Common myeloid progenitor, CD34-positive (primary cell): ENCODE results near the gene RAP1GAP.
A peak's percentile ranks its signal among the peaks of the same experiment; 100 is the strongest.

Experiments used
- CTCF ChIA-PET: fragments of 350-600 bp; sonication (Branson Sonifier 250); formaldehyde crosslinking; loops from one replicate; lab custom pipeline; 2021; ENCODE audit warnings: antibody characterized with exemption; lab: Charles Lee
- POLR2A ChIA-PET: fragments of 350-600 bp; sonication (Branson Sonifier 250); formaldehyde crosslinking; loops from one replicate; lab custom pipeline; 2021; ENCODE audit warnings: antibody characterized with exemption; lab: Charles Lee
- DNase-seq, 3 donors: peaks; one replicate each; pipeline versions ENCODE4 v3.0.0 to v3.0.0-alpha.2; 2013
- H3K27ac ChIP-seq, 2 experiments: 1 replicate in 1 of 2; 2 replicates in 1 of 2; pipeline ENCODE4 v1.7.0; 2013; ENCODE audit warnings: inconsistent platforms in 2 of 2, low read length in 2 of 2, mild to moderate bottlenecking in 2 of 2, low read depth in 1 of 2, moderate library complexity in 1 of 2; ENCODE audit not compliant: severe bottlenecking in 2 of 2, insufficient read depth in 1 of 2, poor library complexity in 1 of 2
- H3K27me3 ChIP-seq, 5 experiments: replicated peaks in 2 of 5; 1 replicate in 3 of 5; 2 replicates in 2 of 5; pipeline versions ENCODE4 v1.6.1 to v1.7.0; 2013; ENCODE audit warnings: low read length in 4 of 5, mild to moderate bottlenecking in 2 of 5, moderate library complexity in 2 of 5, inconsistent platforms in 1 of 5; ENCODE audit not compliant: insufficient read depth in 5 of 5, control insufficient read depth in 4 of 5
- H3K36me3 ChIP-seq, 4 experiments: 1 replicate in 2 of 4; 2 replicates in 2 of 4; pipeline versions ENCODE4 v1.6.1 to v1.7.0; 2013; ENCODE audit warnings: low read length in 3 of 4, control low read depth in 1 of 4, mild to moderate bottlenecking in 1 of 4; ENCODE audit not compliant: control insufficient read depth in 4 of 4, insufficient read depth in 4 of 4
- H3K4me1 ChIP-seq, 4 experiments: 1 replicate in 3 of 4; 2 replicates in 1 of 4; pipeline versions ENCODE4 v1.6.1 to v1.7.1; 2013; ENCODE audit warnings: low read length in 3 of 4, mild to moderate bottlenecking in 3 of 4, control low read depth in 1 of 4, inconsistent platforms in 1 of 4, moderate library complexity in 1 of 4; ENCODE audit not compliant: control insufficient read depth in 4 of 4, insufficient read depth in 4 of 4; ENCODE audit errors: control extremely low read depth in 1 of 4
- H3K4me3 ChIP-seq, 7 experiments: 1 replicate in 4 of 7; 2 replicates in 3 of 7; pipeline versions ENCODE4 v1.5.1 to v1.7.0; 2013; ENCODE audit warnings: mild to moderate bottlenecking in 7 of 7, low read length in 6 of 7, moderate library complexity in 6 of 7, inconsistent platforms in 2 of 7, low read depth in 2 of 7, control low read depth in 1 of 7; ENCODE audit not compliant: insufficient read depth in 4 of 7, control insufficient read depth in 1 of 7; ENCODE audit errors: extremely low read depth in 1 of 7
- H3K9me3 ChIP-seq, 5 experiments: 1 replicate in 4 of 5; 2 replicates in 1 of 5; pipeline versions ENCODE4 v1.6.1 to v1.7.1; 2013; ENCODE audit warnings: low read length in 4 of 5, mild to moderate bottlenecking in 2 of 5, inconsistent platforms in 1 of 5, low read depth in 1 of 5, moderate library complexity in 1 of 5; ENCODE audit not compliant: control insufficient read depth in 4 of 5, insufficient read depth in 2 of 5; ENCODE audit errors: control extremely low read depth in 1 of 5
- WGBS: methylation state at CpG from one replicate; pipeline ENCODE4 v1.1.5; 2013; ENCODE audit not compliant: insufficient coverage; 5-methylcytosine and 5-hydroxymethylcytosine counted together

The RAP1GAP gene

DNA sequence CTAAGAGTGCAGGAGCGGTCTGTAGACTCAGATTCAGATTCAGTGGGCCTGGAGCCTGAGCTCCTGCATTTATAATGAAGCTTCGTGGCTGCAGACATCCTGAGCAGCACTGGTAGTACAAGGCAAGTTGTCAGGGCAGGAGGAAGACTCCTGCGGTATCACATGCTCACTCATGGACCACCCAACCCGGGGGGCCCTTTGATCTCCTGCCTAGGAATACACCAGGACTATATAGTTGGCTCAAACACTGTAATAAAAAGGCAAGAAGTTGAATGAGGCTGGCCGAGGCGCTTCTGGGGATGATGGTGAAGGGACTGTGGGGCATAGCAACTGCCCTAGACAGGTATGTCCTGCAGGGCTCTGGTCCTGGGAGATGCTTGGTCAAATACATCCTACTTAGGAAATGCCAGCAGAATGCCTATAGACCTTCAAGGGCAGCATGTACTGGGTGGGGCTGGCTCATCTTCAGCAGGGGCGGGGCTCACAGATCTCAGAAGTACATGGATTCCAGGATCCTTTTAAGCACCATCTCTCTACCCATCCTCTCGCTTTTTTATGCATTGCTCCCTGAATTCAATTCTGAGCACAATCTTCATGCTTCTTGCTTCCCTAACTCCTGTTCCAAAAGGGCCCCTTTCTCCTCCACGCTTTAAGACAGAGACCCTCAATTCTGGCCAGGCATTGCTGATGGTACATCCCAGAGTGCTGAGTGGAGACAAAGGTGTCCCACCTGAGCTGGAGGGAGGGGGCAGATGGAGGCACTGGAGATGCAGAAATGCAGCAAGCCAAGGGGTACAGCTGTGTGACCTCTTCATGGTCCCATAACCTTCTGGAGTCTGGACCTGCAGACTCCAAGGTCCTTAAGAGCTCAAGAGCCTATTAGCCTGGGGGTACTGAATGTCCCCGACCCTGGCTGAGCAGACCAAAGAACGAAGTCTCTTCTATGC lies 2.1 kb upstream of the RAP1GAP start:
- H3K4me1 ChIP-seq, result peaks cover 0 to 40% (median 32%) of the 10 kb centered on the region in 4 experiments
- DNase-seq, result no peak
- peaks cover 0 to 29% (median 5%) of the 10 kb centered on the region in 5 experiments for H3K27me3 ChIP-seq
- 94% methylated on average over 8 of the region's 11 CpGs for WGBS
- no peak overlapping the region for H3K4me3 ChIP-seq
- ChIA-PET POLR2A (interaction anchor here (0.6 kb wide), 1 partner anchor 22 kb away, joined by 3 read pairs; no protein-coding TSS in a partner anchor), CTCF (interaction anchor here (1.1 to 2.8 kb wide), 3 partner anchors 10 to 351 kb away, joined by 3 to 7 read pairs (median 5); no protein-coding TSS in a partner anchor)
- no peaks in the 10 kb centered on the region for H3K9me3 ChIP-seq
- H3K36me3 ChIP-seq, result no peaks in the 10 kb centered on the region
- no peak overlapping the region for H3K27ac ChIP-seq

DNA sequence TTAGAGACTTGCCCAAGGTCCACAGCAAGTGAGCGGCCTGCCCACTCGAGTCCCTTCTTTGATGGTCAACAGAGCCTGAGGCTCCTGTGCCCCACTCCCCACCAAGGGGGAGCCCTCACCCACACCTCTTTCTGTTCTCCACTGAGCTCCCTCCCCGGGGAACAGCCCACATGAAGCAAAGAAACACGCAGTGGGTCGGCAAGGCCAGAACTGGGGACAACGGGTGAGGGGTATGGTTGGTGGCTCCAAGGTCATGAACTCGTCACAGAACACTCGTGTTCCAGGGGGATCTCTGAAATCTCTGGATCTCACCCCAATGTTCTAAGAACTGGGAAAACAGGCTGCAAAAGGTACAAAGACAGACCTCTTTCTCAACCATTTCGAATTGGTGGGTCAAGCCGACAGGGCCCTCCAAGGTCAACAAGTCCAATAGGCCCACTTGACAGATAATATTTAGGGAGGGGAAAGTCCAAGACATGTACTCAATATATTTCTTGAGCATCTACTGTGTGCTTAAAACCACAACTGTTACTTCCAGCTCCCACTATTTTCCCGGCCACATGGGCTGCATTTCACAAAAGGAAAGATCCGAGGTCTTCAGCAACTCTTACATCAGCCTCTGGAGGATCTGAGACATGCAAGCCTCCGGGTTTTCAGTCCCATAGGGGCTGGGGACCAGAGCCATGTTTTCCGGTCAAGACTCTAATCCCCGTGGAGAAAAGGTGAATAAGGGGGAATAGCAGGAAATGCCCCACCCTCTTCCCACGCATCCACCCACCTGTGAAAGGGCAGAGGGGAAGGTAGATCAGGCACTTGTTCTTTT lies 1.1 kb upstream of the RAP1GAP start:
- Histone ChIP-seq H3K36me3 (no peaks in the 10 kb centered on the region), H3K27me3 (peaks cover 0 to 29% (median 5%) of the 10 kb centered on the region in 5 experiments), H3K9me3 (no peaks in the 10 kb centered on the region), H3K4me3 (peak overlapping the region in 5 of 7 experiments; percentile 47 to 74 (median 60)), H3K4me1 (peaks cover 0 to 50% (median 41%) of the 10 kb centered on the region in 4 experiments), H3K27ac (peak overlapping the region in 1 of 2 experiments; percentile 58)
- POLR2A ChIA-PET, result interaction anchor here (0.6 kb wide), 1 partner anchor 105 kb away, joined by 3 read pairs; no protein-coding TSS in a partner anchor
- 79% methylated on average over 11 of the region's 16 CpGs for WGBS
- CTCF ChIA-PET, result interaction anchor here (0.7 to 1.8 kb wide), 3 partner anchors 9 to 352 kb away, joined by 3 to 5 read pairs (median 3); no protein-coding TSS in a partner anchor
- DNase-seq, result no peak

DNA sequence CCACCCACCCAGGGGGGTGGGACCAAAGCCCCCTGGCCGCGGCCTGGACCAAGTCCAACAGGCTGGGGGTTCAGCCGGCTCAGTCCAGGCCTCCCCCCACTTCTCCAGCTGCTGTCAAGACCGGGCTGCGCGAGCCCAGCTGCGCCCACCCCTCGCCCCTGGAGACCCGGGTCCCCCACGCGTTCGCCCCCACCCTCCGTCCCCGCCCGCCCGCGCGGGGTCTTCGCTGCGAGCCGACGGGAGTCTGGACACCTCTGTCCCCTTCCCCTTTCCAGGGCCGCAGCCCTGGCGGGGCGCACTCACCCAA lies 253 bp downstream of the RAP1GAP start:
- Histone ChIP-seq H3K4me3 (peak overlapping the region; percentile 26 to 74 (median 59)), H3K27ac (peak overlapping the region in 1 of 2 experiments; percentile 58), H3K4me1 (peaks cover 0 to 61% (median 45%) of the 10 kb centered on the region in 4 experiments), H3K36me3 (no peaks in the 10 kb centered on the region), H3K9me3 (no peaks in the 10 kb centered on the region), H3K27me3 (peaks cover 0 to 29% (median 5%) of the 10 kb centered on the region in 5 experiments)
- no peak for DNase-seq
- ChIA-PET POLR2A (no interaction called here), CTCF (no interaction called here)
- WGBS, result 0% methylated on average over 9 of the region's 25 CpGs

DNA sequence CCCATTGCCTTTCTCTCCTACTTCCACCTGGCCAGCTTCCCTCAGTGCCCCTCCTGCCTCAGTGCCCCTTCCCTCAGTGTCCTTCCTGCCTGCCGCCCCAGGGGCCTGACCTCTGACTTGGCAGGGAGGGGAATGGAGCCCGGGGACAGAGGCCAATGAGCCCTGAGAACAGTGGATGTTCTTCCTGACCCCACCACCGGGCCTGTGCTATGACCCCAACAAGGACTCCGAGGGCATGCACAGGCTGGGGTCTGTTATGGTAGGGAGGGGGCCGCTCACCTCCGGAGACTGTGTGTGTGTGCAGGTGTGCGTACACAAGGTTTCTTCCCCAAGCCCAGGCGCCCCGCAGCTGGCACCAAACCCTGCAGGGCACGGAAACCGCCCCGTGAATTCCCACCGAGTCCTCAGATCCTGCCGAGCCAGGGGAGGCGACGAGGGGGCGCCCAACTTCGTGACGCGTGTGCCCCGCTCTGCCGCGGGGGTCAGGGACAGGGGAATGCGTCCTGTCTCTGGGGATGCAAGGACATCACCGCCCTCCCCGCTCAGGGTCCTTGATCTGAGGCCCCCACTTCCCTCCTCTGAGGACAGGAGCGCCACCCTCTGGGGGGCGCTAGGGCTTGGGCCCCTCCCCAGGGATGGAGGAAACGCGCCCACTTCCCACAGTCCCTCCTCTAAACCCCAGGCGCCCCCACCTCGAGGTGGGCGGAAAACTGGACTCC lies 766 bp downstream of the RAP1GAP start:
- H3K4me1 ChIP-seq, result peaks cover 0 to 59% (median 46%) of the 10 kb centered on the region in 4 experiments
- H3K36me3 ChIP-seq, result no peaks in the 10 kb centered on the region
- H3K27me3 ChIP-seq, result peaks cover 0 to 29% (median 5%) of the 10 kb centered on the region in 5 experiments
- H3K4me3 ChIP-seq, result peak overlapping the region in 5 of 7 experiments; percentile 9 to 74 (median 60)
- ChIA-PET CTCF (interaction anchor here (0.8 kb wide), 1 partner anchor 9 kb away, joined by 3 read pairs; no protein-coding TSS in a partner anchor), POLR2A (no interaction called here)
- 9% methylated on average over 25 of the region's 33 CpGs for WGBS
- H3K27ac ChIP-seq, result no peak overlapping the region
- no peaks in the 10 kb centered on the region for H3K9me3 ChIP-seq
- peak in 1 of 3 donors; percentile 38 for DNase-seq

DNA sequence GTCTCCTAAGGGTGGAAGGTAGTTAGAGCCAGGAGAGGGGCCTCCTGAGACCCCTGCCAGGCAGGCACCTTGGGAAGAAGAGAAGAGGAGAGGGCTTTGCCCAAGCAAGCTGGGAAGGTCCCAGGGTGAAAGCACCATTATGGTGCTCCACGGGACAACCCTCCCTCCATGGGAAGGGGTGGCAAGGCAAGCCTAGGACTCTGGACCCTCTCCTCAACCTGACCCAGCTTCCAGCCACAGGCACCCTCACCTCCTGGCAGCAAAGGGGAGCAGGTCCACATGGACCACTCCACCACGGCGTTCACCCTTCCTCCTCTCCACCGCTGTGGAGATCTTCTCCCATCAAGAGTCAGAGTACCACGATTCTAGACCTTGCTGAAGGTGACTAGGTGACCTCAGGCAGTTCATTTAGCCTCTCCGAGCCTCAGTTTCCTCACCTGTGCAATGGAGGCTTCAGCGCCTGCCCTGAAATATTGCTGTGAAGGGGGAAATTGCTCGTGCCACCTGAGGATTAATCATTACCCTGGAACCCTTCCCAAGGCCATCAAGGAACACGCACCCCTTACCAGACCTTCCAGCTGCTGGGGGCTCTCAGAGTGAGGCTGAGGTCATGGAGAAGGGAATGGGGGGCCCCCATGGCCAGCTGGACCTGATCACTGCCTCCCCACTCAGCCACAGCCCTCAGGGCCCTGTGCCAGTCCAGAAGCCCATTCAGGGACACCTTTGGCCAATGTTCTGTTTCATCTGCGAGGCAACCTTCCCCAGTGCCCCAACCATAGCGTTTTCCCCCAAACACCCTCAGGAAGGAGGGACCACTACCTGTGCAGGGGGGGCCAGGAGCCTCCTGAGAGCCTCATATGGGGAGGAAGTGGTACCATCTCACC lies 1.6 kb downstream of the RAP1GAP start:
- CTCF ChIA-PET, result interaction anchor here (0.8 kb wide), 1 partner anchor 9 kb away, joined by 3 read pairs; no protein-coding TSS in a partner anchor
- no peaks in the 10 kb centered on the region for H3K36me3 ChIP-seq
- no peak overlapping the region for H3K4me3 ChIP-seq
- 100% methylated on average over 5 of the region's 11 CpGs for WGBS
- H3K27me3 ChIP-seq, result peaks cover 0 to 29% (median 5%) of the 10 kb centered on the region in 5 experiments
- POLR2A ChIA-PET, result no interaction called here
- no peak overlapping the region for H3K27ac ChIP-seq
- DNase-seq, result no peak
- no peaks in the 10 kb centered on the region for H3K9me3 ChIP-seq
- peaks cover 0 to 53% (median 40%) of the 10 kb centered on the region in 4 experiments for H3K4me1 ChIP-seq
